ENCODE measurements around the gene RNF130. TPM values are rescaled to one million over a fixed set of nuclear protein-coding genes. Genes with fewer than 3 reads are reported as not detected.

Gene RNF130
- total RNA-seq, 1 donor from 2014 or later = 73.5 TPM

GRCh38 chr5:180086816-180087399, 15.3 kb upstream of the RNF130 start:
- DNase-seq (ENCODE audit: extremely low read depth, low read depth, low spot score) = no peak

GRCh38 chr5:180085837-180086236, 14.3 kb upstream of the RNF130 start:
- DNase-seq (ENCODE audit: extremely low read depth, low read depth, low spot score) = no peak

- DNase-seq (ENCODE audit: extremely low read depth, low read depth, low spot score) = no peak
Measured at GRCh38 chr5:180084638-180085561, 13.3 kb upstream of the RNF130 start.

- DNase-seq (ENCODE audit: extremely low read depth, low read depth, low spot score) = no peak
Measured at GRCh38 chr5:180083529-180084060, 12.0 kb upstream of the RNF130 start.

- no peak for DNase-seq (ENCODE audit: extremely low read depth, low read depth, low spot score)
Measured at GRCh38 chr5:180082633-180083420, 11.3 kb upstream of the RNF130 start.

GRCh38 chr5:180081481-180081880, 9.9 kb upstream of the RNF130 start:
- DNase-seq (ENCODE audit: extremely low read depth, low read depth, low spot score) = no peak

- no peak for DNase-seq (ENCODE audit: extremely low read depth, low read depth, low spot score)
Measured at GRCh38 chr5:180080486-180081280, 9.1 kb upstream of the RNF130 start.

- no peak for DNase-seq (ENCODE audit: extremely low read depth, low read depth, low spot score)
Measured at GRCh38 chr5:180079702-180080466, 8.3 kb upstream of the RNF130 start.

GRCh38 chr5:180078348-180078747, 6.8 kb upstream of the RNF130 start:
- no peak for DNase-seq (ENCODE audit: extremely low read depth, low read depth, low spot score)

- no peak for DNase-seq (ENCODE audit: extremely low read depth, low read depth, low spot score)
Measured at GRCh38 chr5:180077594-180078284, 6.2 kb upstream of the RNF130 start.

- DNase-seq (ENCODE audit: extremely low read depth, low read depth, low spot score) = no peak
Measured at GRCh38 chr5:180075703-180076102, 4.1 kb upstream of the RNF130 start.

GRCh38 chr5:180074462-180074861, 2.9 kb upstream of the RNF130 start:
- no peak for DNase-seq (ENCODE audit: extremely low read depth, low read depth, low spot score)

GRCh38 chr5:180072556-180072955, 997 bp upstream of the RNF130 start:
- DNase-seq (ENCODE audit: extremely low read depth, low read depth, low spot score) = no peak

GRCh38 chr5:180072256-180072548, 643 bp upstream of the RNF130 start:
- DNase-seq (ENCODE audit: extremely low read depth, low read depth, low spot score) = no peak

- no peak for DNase-seq (ENCODE audit: extremely low read depth, low read depth, low spot score)
Measured at GRCh38 chr5:180070756-180071530, 616 bp downstream of the RNF130 start.

- DNase-seq (ENCODE audit: extremely low read depth, low read depth, low spot score) = no peak
Measured at GRCh38 chr5:180069589-180070247, 1.8 kb downstream of the RNF130 start.

GRCh38 chr5:180068519-180069090, 3.0 kb downstream of the RNF130 start:
- DNase-seq (ENCODE audit: extremely low read depth, low read depth, low spot score) = no peak

GRCh38 chr5:180067986-180068385, 3.6 kb downstream of the RNF130 start:
- DNase-seq (ENCODE audit: extremely low read depth, low read depth, low spot score) = no peak

Data from glomerular endothelial cell (primary cell).